Measurements from ENCODE around the gene LIMA1. TPM values are rescaled to one million over a fixed set of nuclear protein-coding genes. Genes with fewer than 3 reads are reported as not detected.

Gene LIMA1
- total RNA-seq, 2 donors from 2014 or later, result 20.7 to 28.3 TPM

DNA sequence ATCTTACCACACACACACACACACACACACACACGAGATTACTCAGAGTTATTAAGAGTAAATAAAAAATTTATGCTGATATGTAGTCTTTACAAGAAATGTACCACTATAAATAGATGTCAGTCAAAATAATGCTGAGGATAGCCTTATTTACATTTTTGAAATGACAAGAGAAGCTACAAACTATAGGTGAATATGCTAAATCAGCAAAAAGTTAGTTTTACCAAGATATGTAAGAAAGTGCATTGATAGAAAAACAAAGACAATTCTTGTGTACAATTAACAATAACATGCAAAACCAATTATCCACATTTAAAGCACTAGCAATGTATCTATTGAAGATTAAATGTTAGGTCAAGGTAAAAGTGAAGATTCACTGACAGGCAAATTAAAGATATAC, 69.3 kb downstream of the LIMA1 start:
- no peaks in the 10 kb centered on the region for H3K36me3 ChIP-seq
- H3K4me1 ChIP-seq, result peaks cover 0 to 11% of the 10 kb centered on the region in 2 donors
- DNase-seq (ENCODE audit: low spot score), result no peak
- no peaks in the 10 kb centered on the region for H3K27me3 ChIP-seq
- TF ChIP-seq, protein P1, sequence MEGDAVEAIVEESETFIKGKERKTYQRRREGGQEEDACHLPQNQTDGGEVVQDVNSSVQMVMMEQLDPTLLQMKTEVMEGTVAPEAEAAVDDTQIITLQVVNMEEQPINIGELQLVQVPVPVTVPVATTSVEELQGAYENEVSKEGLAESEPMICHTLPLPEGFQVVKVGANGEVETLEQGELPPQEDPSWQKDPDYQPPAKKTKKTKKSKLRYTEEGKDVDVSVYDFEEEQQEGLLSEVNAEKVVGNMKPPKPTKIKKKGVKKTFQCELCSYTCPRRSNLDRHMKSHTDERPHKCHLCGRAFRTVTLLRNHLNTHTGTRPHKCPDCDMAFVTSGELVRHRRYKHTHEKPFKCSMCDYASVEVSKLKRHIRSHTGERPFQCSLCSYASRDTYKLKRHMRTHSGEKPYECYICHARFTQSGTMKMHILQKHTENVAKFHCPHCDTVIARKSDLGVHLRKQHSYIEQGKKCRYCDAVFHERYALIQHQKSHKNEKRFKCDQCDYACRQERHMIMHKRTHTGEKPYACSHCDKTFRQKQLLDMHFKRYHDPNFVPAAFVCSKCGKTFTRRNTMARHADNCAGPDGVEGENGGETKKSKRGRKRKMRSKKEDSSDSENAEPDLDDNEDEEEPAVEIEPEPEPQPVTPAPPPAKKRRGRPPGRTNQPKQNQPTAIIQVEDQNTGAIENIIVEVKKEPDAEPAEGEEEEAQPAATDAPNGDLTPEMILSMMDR (IDR thresholded peaks at IDR 0.05), result no peak
- no peak overlapping the region for H3K27ac ChIP-seq
- H3K9me3 ChIP-seq, result no peaks in the 10 kb centered on the region
- no peak overlapping the region for H3K4me3 ChIP-seq

DNA sequence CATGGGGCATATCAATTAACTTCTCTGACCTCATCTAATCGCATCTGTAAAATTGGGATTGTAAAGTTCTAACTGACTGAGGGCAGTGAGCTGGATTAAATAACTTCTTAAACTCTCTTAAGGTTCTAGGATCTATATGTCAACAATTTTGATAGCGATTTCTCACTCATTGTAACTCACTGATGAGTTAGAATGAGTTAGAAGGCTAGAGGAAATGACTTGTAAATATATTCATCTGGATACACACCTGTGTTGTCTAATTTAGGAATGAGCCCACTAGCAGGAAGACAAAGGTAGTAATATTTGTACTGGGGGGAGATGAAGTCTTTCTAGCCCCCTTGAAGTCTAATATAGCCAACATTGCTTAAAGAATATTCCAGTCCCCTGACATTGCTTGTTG, 69.9 kb downstream of the LIMA1 start:
- H3K27me3 ChIP-seq, result no peaks in the 10 kb centered on the region
- no peaks in the 10 kb centered on the region for H3K9me3 ChIP-seq
- peaks cover 0 to 10% of the 10 kb centered on the region in 2 donors for H3K4me1 ChIP-seq
- peaks cover 2% of the 10 kb centered on the region for H3K36me3 ChIP-seq
- DNase-seq (ENCODE audit: low spot score), result no peak
- H3K27ac ChIP-seq, result no peak overlapping the region
- TF ChIP-seq, protein P1 (IDR thresholded peaks at IDR 0.05), result no peak
- H3K4me3 ChIP-seq, result no peak overlapping the region

DNA sequence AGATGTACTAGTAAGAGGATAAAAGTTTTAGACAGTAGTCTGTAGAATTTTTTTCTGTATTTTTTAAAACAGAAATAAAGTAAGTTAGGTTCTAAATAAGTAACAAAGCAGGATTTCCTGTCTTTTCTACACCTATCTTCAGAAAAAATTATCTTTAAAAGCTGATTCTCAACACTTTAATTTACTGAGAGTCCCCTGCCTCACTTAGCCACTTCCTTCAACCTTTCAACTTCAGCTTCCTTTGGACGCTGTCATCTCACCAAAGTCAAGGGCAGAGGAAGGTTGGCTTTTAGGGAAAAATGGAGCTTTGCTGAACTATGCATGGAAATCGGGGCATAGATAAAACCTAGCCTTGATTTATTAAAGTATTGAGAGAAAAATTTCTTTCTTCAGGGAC, 71.3 kb downstream of the LIMA1 start:
- H3K36me3 ChIP-seq, result peaks cover 4% of the 10 kb centered on the region
- DNase-seq (ENCODE audit: low spot score), result no peak
- peak overlapping the region; percentile 29 to 51 for H3K27ac ChIP-seq
- peaks cover 0 to 10% of the 10 kb centered on the region in 2 donors for H3K4me1 ChIP-seq
- no peaks in the 10 kb centered on the region for H3K27me3 ChIP-seq
- H3K9me3 ChIP-seq, result no peaks in the 10 kb centered on the region
- TF ChIP-seq, protein P1 (IDR thresholded peaks at IDR 0.05), result no peak
- H3K4me3 ChIP-seq, result no peak overlapping the region

DNA sequence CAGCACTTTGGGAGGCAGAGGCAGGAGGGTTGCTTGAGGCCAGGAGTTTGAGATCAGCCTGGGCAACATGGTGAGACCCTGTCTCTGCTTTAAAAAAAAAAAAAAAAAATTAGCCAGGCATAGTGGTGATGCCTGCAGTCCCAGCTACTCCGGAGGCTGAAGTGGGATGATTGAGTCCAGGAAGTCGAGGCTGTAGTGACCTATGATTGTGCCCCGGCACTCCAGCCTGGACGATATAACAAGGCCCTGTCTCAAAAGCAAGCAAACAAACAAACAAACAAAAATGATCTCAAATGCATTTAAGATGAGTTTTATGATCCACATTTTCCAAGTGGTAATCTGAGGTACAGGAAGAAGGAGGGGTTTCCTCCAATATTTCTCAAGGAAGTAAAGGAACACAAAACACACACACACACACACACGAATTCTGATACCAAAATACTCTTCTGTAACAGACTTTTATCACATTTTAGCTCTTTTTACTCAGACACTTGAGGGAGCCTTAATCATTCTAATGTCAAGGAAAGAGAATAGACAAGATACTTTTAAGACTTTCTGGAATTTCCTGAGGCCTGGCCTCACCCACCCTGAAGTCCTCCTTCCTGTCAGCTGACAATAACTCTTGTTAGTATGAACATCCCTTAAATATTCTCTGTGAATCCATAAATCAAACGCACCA, 71.8 kb downstream of the LIMA1 start:
- peaks cover 4% of the 10 kb centered on the region for H3K36me3 ChIP-seq
- H3K4me3 ChIP-seq, result no peak overlapping the region
- peak overlapping the region; percentile 29 to 51 for H3K27ac ChIP-seq
- peaks cover 0 to 10% of the 10 kb centered on the region in 2 donors for H3K4me1 ChIP-seq
- TF ChIP-seq, protein P1 (IDR thresholded peaks at IDR 0.05), result no peak
- no peaks in the 10 kb centered on the region for H3K27me3 ChIP-seq
- DNase-seq (ENCODE audit: low spot score), result no peak
- no peaks in the 10 kb centered on the region for H3K9me3 ChIP-seq

DNA sequence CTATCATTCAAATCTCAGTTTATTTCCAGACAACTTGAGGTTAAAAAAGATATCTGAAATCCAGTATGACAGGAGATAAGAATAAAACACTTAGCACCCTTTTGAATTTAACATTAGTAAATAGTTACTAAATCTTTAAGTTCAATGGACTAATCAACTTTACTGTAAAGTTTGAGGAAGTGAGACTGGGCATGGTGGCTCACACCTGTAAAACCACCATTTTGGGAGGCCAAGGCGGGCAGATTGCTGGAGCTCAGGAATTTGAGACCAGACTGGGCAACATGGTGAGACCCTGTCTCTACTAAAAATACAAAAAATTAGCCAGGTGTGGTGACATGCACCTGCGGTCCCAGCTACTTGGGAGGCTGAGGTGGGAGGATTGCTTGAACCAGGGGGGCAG, 75.9 kb downstream of the LIMA1 start:
- Histone ChIP-seq H3K27ac (no peak overlapping the region), H3K4me3 (no peak overlapping the region), H3K36me3 (peaks cover 37% of the 10 kb centered on the region), H3K27me3 (no peaks in the 10 kb centered on the region), H3K4me1 (peaks cover 0 to 10% of the 10 kb centered on the region in 2 donors), H3K9me3 (no peaks in the 10 kb centered on the region)
- DNase-seq (ENCODE audit: low spot score), result no peak
- TF ChIP-seq, protein P1 (IDR thresholded peaks at IDR 0.05), result no peak

DNA sequence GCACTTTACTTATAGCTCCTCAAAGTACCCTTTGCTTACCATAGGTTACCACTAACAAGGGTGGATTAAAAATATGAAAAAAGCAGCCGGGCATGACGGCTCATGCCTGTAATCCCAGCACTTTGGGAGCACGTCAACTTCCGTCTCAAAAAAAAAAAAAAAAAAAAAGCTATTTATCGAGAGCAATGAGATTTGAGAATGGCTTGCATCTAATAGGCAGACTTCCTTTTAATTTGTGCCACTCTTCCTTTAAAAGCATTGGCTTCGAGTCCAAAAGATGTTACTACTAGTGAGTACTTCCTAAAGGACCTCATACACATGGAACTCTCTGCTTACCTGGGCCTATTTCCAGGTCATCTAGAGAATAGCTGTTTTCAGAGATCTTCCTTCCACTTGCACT, 77.7 kb downstream of the LIMA1 start:
- Histone ChIP-seq H3K4me3 (no peak overlapping the region), H3K9me3 (no peaks in the 10 kb centered on the region), H3K27ac (no peak overlapping the region), H3K36me3 (peaks cover 46% of the 10 kb centered on the region), H3K27me3 (no peaks in the 10 kb centered on the region), H3K4me1 (no peaks in the 10 kb centered on the region)
- DNase-seq (ENCODE audit: low spot score), result no peak
- TF ChIP-seq, protein P1 (IDR thresholded peaks at IDR 0.05), result no peak
